GM19372 (cell line): ENCODE measurements around the gene BMP5.

ENCODE experiments used
- ATAC-seq: cut with Tn5 transposase; IDR thresholded peaks from one replicate; pipeline ENCODE4 v1.9.1; 2021; ENCODE audit warnings: mild to moderate bottlenecking, low read depth, moderate library complexity; ENCODE audit not compliant: unreplicated experiment

BMP5 gene

GRCh38 chr6:55734256-55734655 is 141.1 kb downstream of the BMP5 start:
- no peak for ATAC-seq

- ATAC-seq = no peak
These were observed 145.7 kb downstream of the BMP5 start for GRCh38 chr6:55729665-55730064.

- ATAC-seq = no peak
These were observed 149.2 kb downstream of the BMP5 start for GRCh38 chr6:55726144-55726543.

GRCh38 chr6:55714831-55715230 is 160.6 kb downstream of the BMP5 start:
- ATAC-seq = no peak

GRCh38 chr6:55713436-55713835 is 162.0 kb downstream of the BMP5 start:
- no peak for ATAC-seq

- no peak for ATAC-seq
These were observed 166.7 kb downstream of the BMP5 start for GRCh38 chr6:55708711-55709110.

GRCh38 chr6:55705451-55706440 is 169.6 kb downstream of the BMP5 start:
- ATAC-seq = no peak

- ATAC-seq = no peak
These were observed 171.0 kb downstream of the BMP5 start for GRCh38 chr6:55704421-55704820.
